Esophagus squamous epithelium (tissue), 5 donors: Measurements from ENCODE around the gene KSR2. TPM values are rescaled to one million over a fixed set of nuclear protein-coding genes. Genes with fewer than 3 reads are reported as not detected.
"Not testable (repeated sequence)": the region's sequence is repeated elsewhere in the genome, so short reads cannot be mapped to it uniquely, and the experiment has no call there.

ENCODE experiments used
- DNase-seq: peaks from one replicate; lab custom pipeline; 2025; lab: John Stamatoyannopoulos, UW
- H3K27ac ChIP-seq, 4 donors: fragments of 200-600 bp; sonication (generic); one replicate each; pipeline ENCODE4 v1.5.1; 2016 to 2019; ENCODE audit warnings: mild to moderate bottlenecking in 1 of 4
- H3K27me3 ChIP-seq, 4 donors: fragments of 200-600 bp; sonication (generic); 1 replicate in 3 of 4; 2 replicates in 1 of 4; pipeline versions ENCODE4 v1.5.1 to v1.6.0; 2017 to 2021; ENCODE audit warnings: antibody characterized with exemption in 1 of 4
- H3K36me3 ChIP-seq, 3 donors: fragments of 200-600 bp; sonication (generic); one replicate each; pipeline ENCODE4 v1.5.1; 2016 to 2019
- H3K4me1 ChIP-seq, 3 donors: fragments of 200-600 bp; sonication (generic); one replicate each; pipeline ENCODE4 v1.5.1; 2017 to 2019
- H3K4me3 ChIP-seq, 4 donors: fragments of 200-600 bp; sonication (generic); 1 replicate in 3 of 4; 2 replicates in 1 of 4; pipeline ENCODE4 v1.5.1; 2016 to 2019; ENCODE audit warnings: mild to moderate bottlenecking in 2 of 4, moderate library complexity in 1 of 4
- H3K9me3 ChIP-seq, 3 donors: fragments of 200-600 bp; sonication (generic); one replicate each; pipeline ENCODE4 v1.5.1; 2016 to 2019
- POLR2A ChIP-seq, 4 donors: fragments of 450-650 bp; IDR thresholded peaks; one replicate each; pipeline ENCODE4 v1.6.1; 2017; ENCODE audit warnings: antibody characterized with exemption in 4 of 4, mild to moderate bottlenecking in 4 of 4, moderate library complexity in 3 of 4
- WGBS, 2 donors: methylation state at CpG; one replicate each; pipeline ENCODE4 v1.1.5; 2018; 5-methylcytosine and 5-hydroxymethylcytosine counted together
- intact Hi-C: fragments of 100-400 bp; cut with DNase I; formaldehyde crosslinking; loops from one replicate; pipeline ENCODE4 v1.15.0; 2022
- total RNA-seq, 4 donors: library from RNA; depleted of rRNA; stranded (reverse); fragments of >200 nt; gene quantifications; one replicate each; pipeline ENCODE4 v1.1.0, GENCODE V29; 2016
- TF ChIP-seq, protein P1 (sequence below), 6 experiments: fragments of 450-650 bp in 4 of 6; fragments of 200-600 bp in 2 of 6; sonication (generic) in 2 of 6; IDR thresholded peaks; one replicate each; pipeline ENCODE4 v1.5.1; 2016 to 2019; ENCODE audit warnings: antibody characterized with exemption in 6 of 6, mild to moderate bottlenecking in 4 of 6, moderate library complexity in 4 of 6
- donor health status: DM: yes; HTN: yes; CAD: no.

KSR2 gene
- total RNA-seq, 4 donors from 2014 or later: under 0.01 to 0.13 (median 0.03) TPM

DNA sequence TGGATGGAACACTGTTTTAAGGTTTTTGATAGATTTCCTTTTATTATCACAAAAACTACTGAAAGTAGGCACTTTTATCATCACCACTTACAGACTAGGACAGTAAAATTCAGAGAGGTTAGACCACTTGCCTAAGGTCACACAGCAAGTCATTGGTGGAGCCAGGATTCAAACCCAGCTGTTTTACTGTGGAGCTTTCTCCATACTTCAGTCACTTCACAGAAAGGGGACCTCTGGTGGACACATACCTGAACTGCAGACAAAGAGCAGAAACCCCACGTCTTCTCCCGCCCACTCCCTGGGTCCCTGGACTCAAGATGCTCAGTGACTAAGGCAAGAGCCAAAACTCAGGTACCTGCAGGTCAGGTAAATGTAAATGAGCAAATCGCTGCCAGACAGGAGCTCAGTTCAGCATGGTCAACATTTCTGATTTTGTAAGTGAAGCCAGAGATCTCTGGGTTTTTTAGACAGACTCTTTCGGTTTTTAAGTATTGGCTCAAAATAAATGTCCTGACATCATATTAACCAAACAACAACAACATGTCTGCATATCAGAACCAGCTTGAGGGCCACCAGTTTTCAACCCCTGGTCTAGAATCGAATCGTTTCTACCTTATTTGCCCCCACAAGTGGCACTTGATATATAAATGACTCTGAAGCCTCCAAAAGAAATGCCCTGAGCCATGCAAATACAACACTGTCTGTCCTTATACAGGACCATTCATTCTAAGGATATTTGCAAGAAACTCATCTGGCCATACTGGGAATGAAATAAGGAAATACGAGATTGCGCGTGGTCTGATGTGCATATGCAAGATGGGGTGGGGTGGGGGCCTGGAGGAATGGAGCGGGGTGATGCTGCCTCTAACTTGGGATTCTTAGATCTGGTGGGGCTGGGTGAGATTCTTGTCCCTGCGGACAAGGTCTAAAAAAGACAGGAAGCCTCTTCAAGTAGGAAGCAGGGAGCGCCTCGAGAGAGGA lies 110.9 kb downstream of the KSR2 start:
- Histone ChIP-seq H3K36me3 (no peaks in the 10 kb centered on the region), H3K4me1 (peaks cover 0 to 9% (median 0%) of the 10 kb centered on the region in 3 donors), H3K9me3 (no peaks in the 10 kb centered on the region), H3K4me3 (no peak overlapping the region), H3K27me3 (peaks cover 0 to 17% (median 0%) of the 10 kb centered on the region in 4 donors), H3K27ac (no peak overlapping the region)
- no peak for TF ChIP-seq POLR2A (IDR thresholded peaks at IDR 0.05)
- TF ChIP-seq, protein P1, sequence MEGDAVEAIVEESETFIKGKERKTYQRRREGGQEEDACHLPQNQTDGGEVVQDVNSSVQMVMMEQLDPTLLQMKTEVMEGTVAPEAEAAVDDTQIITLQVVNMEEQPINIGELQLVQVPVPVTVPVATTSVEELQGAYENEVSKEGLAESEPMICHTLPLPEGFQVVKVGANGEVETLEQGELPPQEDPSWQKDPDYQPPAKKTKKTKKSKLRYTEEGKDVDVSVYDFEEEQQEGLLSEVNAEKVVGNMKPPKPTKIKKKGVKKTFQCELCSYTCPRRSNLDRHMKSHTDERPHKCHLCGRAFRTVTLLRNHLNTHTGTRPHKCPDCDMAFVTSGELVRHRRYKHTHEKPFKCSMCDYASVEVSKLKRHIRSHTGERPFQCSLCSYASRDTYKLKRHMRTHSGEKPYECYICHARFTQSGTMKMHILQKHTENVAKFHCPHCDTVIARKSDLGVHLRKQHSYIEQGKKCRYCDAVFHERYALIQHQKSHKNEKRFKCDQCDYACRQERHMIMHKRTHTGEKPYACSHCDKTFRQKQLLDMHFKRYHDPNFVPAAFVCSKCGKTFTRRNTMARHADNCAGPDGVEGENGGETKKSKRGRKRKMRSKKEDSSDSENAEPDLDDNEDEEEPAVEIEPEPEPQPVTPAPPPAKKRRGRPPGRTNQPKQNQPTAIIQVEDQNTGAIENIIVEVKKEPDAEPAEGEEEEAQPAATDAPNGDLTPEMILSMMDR (IDR thresholded peaks at IDR 0.05): peak in 5 of 6 experiments; percentile 34 to 63 (median 42)
- intact Hi-C loops: no loop called here
- 61 to 89% methylated on average over 10 to 13 of the region's 13 CpGs for WGBS, 2 donors
- no peak for DNase-seq

DNA sequence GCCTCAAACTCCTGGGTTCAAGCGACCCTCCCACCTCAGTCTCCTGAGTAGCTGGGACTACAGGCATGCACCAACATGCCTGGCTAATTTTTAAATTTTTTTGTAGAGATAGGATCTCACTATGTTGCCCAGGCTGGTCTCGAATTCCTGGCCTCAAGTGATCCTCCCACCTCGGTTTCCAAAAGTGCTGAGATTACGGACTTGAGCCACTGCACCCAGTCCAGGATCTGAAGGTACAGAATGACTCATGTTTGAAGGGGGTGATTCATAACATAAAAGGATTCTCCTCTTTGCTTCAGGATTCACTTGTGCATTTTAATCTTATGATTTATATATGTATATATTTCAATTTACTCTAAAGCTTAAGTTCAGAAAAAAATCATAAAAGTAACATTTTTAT lies 111.7 kb downstream of the KSR2 start:
- H3K4me3 ChIP-seq, intact Hi-C loops, H3K4me1 ChIP-seq, H3K27ac ChIP-seq, H3K36me3 ChIP-seq, DNase-seq, H3K9me3 ChIP-seq: not testable (repeated sequence)
- WGBS, 2 donors: 28 to 33% methylated on average over 4 of the region's 4 CpGs
- H3K27me3 ChIP-seq: peaks cover 0 to 17% (median 0%) of the 10 kb centered on the region in 4 donors

DNA sequence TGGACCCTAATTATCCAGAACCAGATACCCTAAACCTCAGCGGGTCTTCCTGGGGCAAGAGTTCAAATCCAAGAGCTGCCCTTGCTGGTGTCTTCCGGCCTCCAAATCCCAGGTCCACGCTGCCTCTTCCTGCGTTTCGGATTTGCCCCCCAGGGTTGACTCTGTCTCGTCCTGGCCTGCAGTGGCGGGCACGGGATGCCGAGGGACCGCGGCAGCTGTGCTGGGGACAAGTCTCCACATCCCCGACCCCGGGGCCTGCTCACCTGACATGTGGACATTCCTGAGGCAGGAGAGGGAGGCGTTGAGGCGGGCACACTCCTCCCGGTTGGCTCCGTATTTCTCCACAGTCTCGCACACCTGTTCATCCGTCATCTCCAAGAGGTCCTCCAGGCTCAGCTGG lies 113.6 kb downstream of the KSR2 start:
- WGBS, 2 donors: 71 to 87% methylated on average over 13 of the region's 19 CpGs
- Histone ChIP-seq H3K9me3 (no peaks in the 10 kb centered on the region), H3K27me3 (peaks cover 0 to 23% (median 0%) of the 10 kb centered on the region in 4 donors), H3K27ac (no peak overlapping the region), H3K4me1 (peaks cover 0 to 9% (median 0%) of the 10 kb centered on the region in 3 donors), H3K36me3 (no peaks in the 10 kb centered on the region), H3K4me3 (no peak overlapping the region)
- no peak for DNase-seq
- intact Hi-C loops: no loop called here
- TF ChIP-seq POLR2A (IDR thresholded peaks at IDR 0.05): no peak
- TF ChIP-seq, protein P1 (IDR thresholded peaks at IDR 0.05): no peak

DNA sequence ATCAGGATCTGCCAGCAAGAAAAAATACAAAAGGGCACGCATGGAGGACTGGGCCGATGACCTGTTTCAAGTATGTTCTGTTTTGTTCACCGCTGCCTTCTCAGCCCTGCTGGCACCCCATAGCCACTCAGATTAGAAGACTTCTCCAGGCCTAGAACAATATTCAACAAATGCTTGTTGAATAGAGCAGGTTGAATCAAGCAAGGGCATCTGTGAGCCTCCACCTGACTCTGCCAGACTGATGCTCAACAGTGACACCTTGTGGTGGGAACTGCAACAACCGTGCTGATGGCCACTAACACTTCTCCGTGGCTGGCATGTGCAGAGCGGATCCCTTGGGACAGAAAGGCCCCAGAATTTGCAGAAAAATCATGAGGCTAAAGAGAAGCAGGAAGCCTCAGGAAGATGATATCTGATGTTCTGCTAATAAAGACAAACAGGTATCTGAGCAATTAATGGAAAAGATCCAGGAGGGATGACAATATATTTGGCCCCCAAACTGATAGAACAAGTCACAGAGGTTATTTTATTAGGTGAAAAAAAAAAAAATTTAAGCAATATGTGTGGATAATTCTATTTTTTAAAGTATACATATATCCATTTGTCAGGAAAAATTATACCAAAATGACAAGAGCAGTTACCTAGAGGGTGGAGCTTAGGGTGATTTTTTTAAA lies 114.3 kb downstream of the KSR2 start:
- Histone ChIP-seq H3K27ac (peak overlapping the region in 1 of 4 donors; percentile 34), H3K4me3 (no peak overlapping the region), H3K36me3 (no peaks in the 10 kb centered on the region), H3K27me3 (peaks cover 0 to 23% (median 0%) of the 10 kb centered on the region in 4 donors), H3K9me3 (no peaks in the 10 kb centered on the region), H3K4me1 (peaks cover 0 to 9% (median 0%) of the 10 kb centered on the region in 3 donors)
- WGBS, 2 donors: 55 to 58% methylated on average over 6 of the region's 6 CpGs
- intact Hi-C loops: no loop called here
- no peak for DNase-seq
- no peak for TF ChIP-seq POLR2A (IDR thresholded peaks at IDR 0.05)
- TF ChIP-seq, protein P1 (IDR thresholded peaks at IDR 0.05): peak in 5 of 6 experiments; percentile 34 to 71 (median 44)

DNA sequence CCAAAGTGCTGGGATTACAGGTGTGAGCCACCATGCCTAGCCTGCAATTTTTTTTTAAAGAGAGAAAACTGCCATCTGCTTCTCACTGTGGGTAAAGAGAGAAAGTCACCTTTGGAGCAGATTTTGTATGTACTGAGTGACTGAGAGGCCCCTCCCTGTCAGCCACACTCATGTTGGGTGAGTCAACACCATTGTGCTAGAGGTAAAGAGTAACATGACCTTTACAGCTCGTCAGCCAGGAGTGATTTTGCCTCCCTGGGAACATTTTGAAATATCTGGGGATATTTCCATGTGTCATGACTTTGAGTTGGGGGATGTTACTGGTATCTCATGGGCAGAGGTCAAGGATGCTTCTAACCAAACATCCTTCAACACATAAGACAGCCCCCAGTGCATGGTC lies 115.2 kb downstream of the KSR2 start:
- peak overlapping the region in 1 of 4 donors; percentile 42 for H3K27ac ChIP-seq
- H3K4me3 ChIP-seq: no peak overlapping the region
- H3K36me3 ChIP-seq: no peaks in the 10 kb centered on the region
- WGBS, 2 donors: 20 to 29% methylated on average over 1 of the region's 1 CpG
- peaks cover 0 to 23% (median 0%) of the 10 kb centered on the region in 4 donors for H3K27me3 ChIP-seq
- no peak for DNase-seq
- intact Hi-C loops: no loop called here
- TF ChIP-seq, protein P1 (IDR thresholded peaks at IDR 0.05): no peak
- no peak for TF ChIP-seq POLR2A (IDR thresholded peaks at IDR 0.05)
- no peaks in the 10 kb centered on the region for H3K9me3 ChIP-seq
- H3K4me1 ChIP-seq: peaks cover 0 to 9% (median 0%) of the 10 kb centered on the region in 3 donors
